Measurements from ENCODE around the gene SLC39A9. TPM values are rescaled to one million over a fixed set of nuclear protein-coding genes. Genes with fewer than 3 reads are reported as not detected.

Gene SLC39A9
- total RNA-seq, 1 donor from 2014 or later, result 41.2 TPM

DNA sequence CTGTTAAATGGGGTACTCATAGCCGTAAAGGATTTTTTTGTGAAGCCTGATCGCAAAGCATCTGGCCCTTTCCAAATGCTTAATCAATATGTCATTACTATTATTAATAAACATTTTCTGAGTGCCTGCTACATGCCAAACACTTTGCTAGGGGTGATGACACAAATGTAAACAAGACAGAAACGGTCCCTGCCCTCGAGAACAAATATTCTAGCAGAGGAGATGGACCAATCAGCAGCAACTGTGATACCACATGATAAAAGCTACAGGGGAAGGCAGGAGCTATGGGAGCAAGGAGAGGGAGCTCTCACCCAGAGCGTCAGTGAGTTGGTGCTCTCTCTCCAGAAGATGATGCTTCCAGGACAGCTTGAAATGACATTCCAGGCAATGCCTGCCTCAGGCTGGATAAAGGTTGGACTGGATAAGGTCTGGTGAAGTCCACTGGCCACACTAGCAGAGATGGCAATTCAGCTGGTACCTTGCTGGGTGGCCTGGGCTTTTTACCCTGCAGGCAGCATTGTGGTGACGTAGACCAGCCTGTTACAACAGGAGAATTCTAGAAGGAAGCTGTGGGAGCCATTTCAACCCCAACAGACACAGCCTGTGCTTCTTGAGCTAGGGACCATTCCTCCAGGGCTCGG is 41.5 kb upstream of the SLC39A9 start:
- Mint-ChIP-seq H3K27me3 (ENCODE audit: unreplicated experiment) (peaks cover 7% of the 10 kb centered on the region), H3K4me3 (ENCODE audit: unreplicated experiment) (no peak overlapping the region), H3K9me3 (ENCODE audit: unreplicated experiment) (no peaks in the 10 kb centered on the region), H3K4me1 (ENCODE audit: unreplicated experiment) (peaks cover 3% of the 10 kb centered on the region), H3K36me3 (ENCODE audit: low read depth, unreplicated experiment) (no peaks in the 10 kb centered on the region), H3K27ac (ENCODE audit: unreplicated experiment) (no peak overlapping the region)
- TF ChIP-seq, protein P1, sequence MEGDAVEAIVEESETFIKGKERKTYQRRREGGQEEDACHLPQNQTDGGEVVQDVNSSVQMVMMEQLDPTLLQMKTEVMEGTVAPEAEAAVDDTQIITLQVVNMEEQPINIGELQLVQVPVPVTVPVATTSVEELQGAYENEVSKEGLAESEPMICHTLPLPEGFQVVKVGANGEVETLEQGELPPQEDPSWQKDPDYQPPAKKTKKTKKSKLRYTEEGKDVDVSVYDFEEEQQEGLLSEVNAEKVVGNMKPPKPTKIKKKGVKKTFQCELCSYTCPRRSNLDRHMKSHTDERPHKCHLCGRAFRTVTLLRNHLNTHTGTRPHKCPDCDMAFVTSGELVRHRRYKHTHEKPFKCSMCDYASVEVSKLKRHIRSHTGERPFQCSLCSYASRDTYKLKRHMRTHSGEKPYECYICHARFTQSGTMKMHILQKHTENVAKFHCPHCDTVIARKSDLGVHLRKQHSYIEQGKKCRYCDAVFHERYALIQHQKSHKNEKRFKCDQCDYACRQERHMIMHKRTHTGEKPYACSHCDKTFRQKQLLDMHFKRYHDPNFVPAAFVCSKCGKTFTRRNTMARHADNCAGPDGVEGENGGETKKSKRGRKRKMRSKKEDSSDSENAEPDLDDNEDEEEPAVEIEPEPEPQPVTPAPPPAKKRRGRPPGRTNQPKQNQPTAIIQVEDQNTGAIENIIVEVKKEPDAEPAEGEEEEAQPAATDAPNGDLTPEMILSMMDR (IDR thresholded peaks at IDR 0.05; ENCODE audit: unreplicated experiment), result no peak
- DNase-seq (ENCODE audit: low spot score), result no peak

DNA sequence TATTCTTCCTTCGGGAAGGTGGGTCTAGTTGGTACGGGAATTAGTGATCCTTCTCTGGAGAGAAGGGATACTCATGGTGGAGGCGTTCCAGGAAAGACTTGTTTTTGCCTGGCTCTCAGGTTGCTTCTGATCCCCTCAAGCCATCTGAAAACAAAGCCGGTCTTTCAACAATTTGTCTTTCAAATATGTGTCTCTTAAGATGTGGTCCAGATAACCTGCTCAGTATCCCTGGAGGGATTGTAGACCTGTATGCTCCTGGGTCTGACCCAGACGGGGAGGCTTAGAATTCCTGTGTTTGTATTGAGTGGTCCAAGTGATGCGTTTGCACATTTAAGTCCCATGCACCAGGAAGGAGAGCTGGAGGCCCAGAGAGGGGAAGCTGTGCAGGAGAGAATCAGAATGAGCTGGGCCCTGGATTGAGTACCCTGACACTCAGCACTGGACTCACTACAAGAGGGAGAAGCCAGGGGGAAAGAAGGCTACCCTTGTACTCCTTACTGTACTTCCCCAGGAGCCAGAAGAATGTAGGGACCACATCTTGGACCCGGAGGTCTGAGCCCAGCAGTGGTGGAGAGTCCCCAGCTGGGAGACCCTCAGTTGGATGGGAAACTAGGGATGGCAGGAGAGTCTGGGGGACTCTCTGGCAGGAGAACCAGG is 40.8 kb upstream of the SLC39A9 start:
- H3K36me3 Mint-ChIP-seq (ENCODE audit: low read depth, unreplicated experiment), result no peaks in the 10 kb centered on the region
- DNase-seq (ENCODE audit: low spot score), result no peak
- H3K4me3 Mint-ChIP-seq (ENCODE audit: unreplicated experiment), result no peak overlapping the region
- H3K9me3 Mint-ChIP-seq (ENCODE audit: unreplicated experiment), result no peaks in the 10 kb centered on the region
- TF ChIP-seq, protein P1 (IDR thresholded peaks at IDR 0.05; ENCODE audit: unreplicated experiment), result no peak
- peaks cover 3% of the 10 kb centered on the region for H3K4me1 Mint-ChIP-seq (ENCODE audit: unreplicated experiment)
- peaks cover 7% of the 10 kb centered on the region for H3K27me3 Mint-ChIP-seq (ENCODE audit: unreplicated experiment)
- H3K27ac Mint-ChIP-seq (ENCODE audit: unreplicated experiment), result no peak overlapping the region

DNA sequence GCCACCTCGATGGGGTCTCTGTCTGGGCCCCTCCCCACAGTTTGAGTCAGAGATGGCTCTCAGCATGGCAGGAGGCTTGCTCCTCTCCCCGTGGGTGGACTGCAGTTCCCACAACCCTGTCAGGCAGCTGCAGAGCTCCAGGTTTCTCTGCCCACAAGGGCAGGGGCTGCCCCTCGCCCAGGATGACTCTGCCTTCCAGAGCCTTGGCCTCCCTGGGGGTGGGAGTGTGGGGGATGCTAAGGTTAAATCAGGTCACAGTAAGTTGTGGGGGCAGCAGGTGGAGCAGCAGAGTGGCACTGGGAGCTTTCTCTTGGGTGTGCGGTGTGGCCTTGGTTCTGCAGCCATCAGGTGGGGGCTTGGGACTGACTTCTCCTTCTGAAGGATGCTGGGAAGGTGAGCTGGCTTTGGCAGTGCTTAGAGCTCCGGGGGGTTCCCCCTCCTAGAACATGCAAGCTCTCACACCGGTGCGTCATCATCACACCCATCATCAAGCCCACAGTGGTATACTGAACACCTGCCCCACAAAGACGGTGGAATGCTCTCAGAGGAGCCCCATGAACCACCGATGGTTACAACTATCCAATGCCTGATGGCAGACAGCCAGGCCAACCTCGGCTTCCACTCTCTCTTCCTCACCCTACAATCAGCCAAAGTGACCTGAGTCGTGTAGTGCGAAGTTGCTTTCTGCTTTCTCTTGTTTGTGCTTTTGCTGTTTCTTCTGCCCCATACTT is 40.1 kb upstream of the SLC39A9 start:
- TF ChIP-seq, protein P1 (IDR thresholded peaks at IDR 0.05; ENCODE audit: unreplicated experiment), result no peak
- no peak overlapping the region for H3K27ac Mint-ChIP-seq (ENCODE audit: unreplicated experiment)
- peaks cover 3% of the 10 kb centered on the region for H3K4me1 Mint-ChIP-seq (ENCODE audit: unreplicated experiment)

DNA sequence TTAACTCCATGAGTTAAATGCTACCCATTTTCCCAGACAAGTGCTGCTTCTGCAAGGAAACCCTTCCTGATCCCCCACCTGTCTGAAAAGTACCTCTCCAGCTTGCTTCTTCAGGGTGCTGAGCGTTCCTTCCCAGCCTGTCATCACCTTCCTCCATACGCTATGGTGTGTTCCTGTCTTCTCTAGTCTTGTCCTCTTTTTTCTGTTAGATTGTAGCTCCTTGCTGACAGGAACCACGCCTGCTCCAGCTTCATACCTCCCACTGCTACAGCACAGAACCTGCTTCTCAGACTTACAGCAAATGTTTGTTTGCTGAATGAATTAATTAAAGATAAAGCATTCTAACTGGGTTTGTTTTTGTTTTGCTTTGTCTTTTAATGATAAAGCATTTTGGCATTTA is 39.5 kb upstream of the SLC39A9 start:
- Mint-ChIP-seq H3K4me1 (ENCODE audit: unreplicated experiment) (peaks cover 3% of the 10 kb centered on the region), H3K9me3 (ENCODE audit: unreplicated experiment) (no peaks in the 10 kb centered on the region), H3K27me3 (ENCODE audit: unreplicated experiment) (peaks cover 5% of the 10 kb centered on the region), H3K36me3 (ENCODE audit: low read depth, unreplicated experiment) (no peaks in the 10 kb centered on the region), H3K27ac (ENCODE audit: unreplicated experiment) (no peak overlapping the region), H3K4me3 (ENCODE audit: unreplicated experiment) (no peak overlapping the region)
- TF ChIP-seq, protein P1 (IDR thresholded peaks at IDR 0.05; ENCODE audit: unreplicated experiment), result no peak
- no peak for DNase-seq (ENCODE audit: low spot score)

More for the DNA sequence above, 40.1 kb upstream of the SLC39A9 start:
- Mint-ChIP-seq H3K4me3 (ENCODE audit: unreplicated experiment) (no peak overlapping the region), H3K27me3 (ENCODE audit: unreplicated experiment) (peaks cover 7% of the 10 kb centered on the region), H3K36me3 (ENCODE audit: low read depth, unreplicated experiment) (no peaks in the 10 kb centered on the region), H3K9me3 (ENCODE audit: unreplicated experiment) (no peaks in the 10 kb centered on the region)
- no peak for DNase-seq (ENCODE audit: low spot score)

All from endothelial cell (in vitro differentiated cells).